ENCODE data around the gene SMARCA5.
"Not testable (repeated sequence)": the region's sequence is repeated elsewhere in the genome, so short reads cannot be mapped to it uniquely, and the experiment has no call there.

SMARCA5 gene

DNA sequence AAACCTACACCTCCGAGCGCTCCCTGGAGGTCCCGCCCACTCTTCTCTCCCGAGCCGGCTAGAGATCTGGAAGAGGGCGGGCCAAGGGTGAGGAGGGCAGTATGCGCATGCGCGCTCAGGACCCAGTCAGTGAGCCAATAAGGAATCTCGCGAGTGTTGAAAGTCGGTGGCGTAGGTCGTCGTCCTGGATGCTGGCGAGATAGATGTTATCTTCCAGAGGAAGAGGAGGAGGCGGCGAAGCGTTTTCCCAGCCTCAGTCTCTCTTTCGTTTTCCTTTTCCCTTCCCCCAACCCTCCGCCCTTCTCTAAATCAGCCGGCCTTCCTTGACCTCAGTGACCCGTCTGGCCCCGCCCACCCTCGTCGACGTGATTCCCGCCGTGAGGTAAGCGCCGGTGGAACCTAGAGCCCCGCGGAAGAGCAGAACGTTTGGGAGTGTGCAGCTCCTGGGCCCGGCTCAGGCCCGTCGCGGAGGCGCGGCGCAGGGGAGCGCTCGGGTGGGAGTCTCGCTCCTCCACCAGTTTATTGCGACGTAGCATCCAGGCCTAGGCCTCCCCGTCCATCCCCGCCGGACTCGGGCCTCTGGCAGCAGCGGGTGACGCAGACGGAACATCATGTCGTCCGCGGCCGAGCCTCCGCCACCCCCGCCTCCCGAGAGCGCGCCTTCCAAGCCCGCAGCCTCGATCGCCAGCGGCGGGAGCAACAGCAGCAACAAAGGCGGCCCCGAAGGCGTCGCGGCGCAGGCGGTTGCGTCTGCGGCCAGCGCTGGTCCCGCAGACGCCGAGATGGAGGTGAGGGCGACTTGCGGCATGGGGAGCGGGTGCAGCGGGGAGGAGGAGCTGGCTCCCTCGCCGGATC is at the start of gene SMARCA5:
Gene SMARCA5, plus strand, starts transcription at position 389 of the 855 bp plus-strand sequence. Its CDS starts 223 bp downstream, at position 612.
- peak; percentile 87 to 95 (median 88) for DNase-seq (ENCODE audit: low read depth in 3 of 3)

DNA sequence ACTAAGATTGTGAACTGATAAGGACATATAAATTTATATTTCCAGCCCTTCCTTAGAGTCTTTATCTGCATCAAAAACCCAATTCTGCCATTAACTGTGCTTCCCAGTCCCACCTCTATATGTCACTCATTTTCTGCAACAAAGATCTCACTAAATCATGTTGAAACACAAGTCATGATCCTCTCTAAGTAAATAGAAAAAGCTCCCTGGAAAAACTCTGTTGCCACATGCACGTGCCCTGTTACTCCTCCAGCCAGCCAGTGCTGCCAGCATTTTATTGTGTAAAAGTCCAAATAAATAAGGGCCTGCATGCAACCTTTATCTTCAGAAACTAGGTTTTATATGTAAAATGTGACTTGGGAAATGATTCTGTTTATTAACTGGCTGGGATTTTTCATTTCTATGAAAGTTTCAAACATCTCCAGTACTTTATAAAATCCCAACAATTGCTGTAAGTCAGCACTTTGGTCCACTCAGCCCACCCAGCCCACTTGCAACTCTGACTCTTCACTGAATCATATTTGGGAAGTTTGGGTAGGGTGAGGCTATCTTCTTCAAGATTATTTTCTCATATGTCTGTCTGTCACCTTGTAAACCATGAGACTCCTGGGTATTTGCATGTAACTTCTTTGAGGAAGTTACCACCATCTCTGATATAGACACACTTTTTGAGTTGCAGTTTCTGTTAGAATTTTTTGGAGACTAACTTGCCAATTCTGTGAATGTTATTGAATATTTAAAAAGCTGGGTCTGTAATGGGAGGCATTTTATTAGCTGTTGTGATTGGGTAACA is 40.0 kb upstream of the SMARCA5 start:
- no peak for DNase-seq (ENCODE audit: low read depth in 3 of 3)

- no peak for DNase-seq (ENCODE audit: low read depth in 3 of 3)
These were observed 36.0 kb upstream of the SMARCA5 start for GRCh38 chr4:143477487-143477886.

DNA sequence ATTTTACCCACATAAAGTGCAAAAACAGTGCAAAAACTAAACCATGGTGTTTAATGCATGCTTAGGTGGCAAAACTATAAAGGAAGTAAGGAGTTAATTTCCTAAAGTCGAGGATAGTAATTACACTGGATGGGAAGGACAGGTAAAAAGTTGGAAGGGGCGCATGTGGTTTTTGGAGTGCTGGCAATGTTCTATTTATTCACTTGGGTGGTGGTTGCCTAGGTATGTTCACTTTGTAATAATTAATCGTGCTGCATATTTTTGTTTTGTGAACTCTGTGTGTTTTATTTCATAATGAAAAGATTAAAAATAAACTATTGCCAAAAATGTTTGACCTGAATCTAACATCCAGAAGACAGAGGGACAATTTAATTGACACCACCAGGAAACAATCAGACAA is 32.1 kb upstream of the SMARCA5 start:
- DNase-seq (ENCODE audit: low read depth in 3 of 3) = no peak

DNA sequence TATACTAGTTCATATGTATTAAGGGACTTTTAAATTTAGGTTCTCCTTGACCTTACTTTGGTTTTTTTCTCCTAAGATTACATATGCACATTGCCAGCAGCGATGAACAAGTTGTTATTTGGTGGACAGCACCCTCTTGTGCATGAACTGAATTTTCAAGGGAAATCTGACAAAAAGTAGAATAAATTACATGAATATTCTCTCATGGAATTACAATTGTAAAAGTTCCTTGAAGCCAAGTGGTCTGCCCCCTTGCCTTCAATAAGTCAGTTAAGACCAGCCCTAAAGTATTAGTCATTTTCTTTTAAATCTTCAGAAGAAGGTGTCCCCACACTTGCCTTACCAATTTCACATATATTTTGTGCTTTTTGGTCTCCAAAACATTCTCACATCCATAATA is 30.7 kb upstream of the SMARCA5 start:
- no peak for DNase-seq (ENCODE audit: low read depth in 3 of 3)

GRCh38 chr4:143486314-143486713 is 27.2 kb upstream of the SMARCA5 start:
- no peak for DNase-seq (ENCODE audit: low read depth in 3 of 3)

DNA sequence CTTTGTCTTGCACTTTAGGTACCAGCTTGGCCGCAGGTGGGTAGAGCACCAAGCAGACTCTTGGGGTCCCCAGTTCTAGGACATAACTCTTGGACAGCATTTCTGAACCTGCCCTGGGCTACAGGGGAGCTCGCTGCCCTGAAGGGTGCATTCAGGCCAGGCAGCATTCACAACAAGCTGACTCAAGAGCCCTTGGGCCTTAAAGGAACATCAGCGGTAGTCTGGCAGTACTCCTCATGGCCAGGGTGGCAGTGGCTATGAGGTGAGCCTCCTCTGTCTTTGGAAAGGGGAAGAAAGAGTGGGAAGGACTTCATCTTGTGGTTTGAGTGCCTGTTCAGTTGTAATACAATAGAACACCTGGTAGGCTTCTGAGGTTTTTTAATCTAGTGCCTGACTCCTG is 24.8 kb upstream of the SMARCA5 start:
- no peak for DNase-seq (ENCODE audit: low read depth in 3 of 3)

DNA sequence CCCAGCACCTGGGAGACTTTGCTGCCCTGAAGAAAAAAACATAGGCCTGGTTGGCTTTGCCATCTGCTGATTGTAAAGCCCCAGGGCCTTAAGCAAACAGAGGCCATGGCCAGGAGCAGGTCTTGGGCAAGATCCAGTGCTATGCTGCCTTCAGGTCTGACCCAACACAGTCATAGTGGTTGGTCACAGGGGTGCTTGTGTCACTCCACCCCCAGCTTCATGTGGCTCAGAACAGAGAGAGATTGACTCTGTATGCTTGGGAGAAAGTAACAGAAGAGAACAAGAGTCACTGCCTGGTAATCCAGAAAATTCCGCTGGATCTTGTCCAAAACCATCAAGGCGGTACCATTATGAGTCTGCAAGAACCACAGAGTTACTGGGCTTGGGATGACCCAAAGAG is 24.4 kb upstream of the SMARCA5 start:
- no peak for DNase-seq (ENCODE audit: low read depth in 3 of 3)

DNA sequence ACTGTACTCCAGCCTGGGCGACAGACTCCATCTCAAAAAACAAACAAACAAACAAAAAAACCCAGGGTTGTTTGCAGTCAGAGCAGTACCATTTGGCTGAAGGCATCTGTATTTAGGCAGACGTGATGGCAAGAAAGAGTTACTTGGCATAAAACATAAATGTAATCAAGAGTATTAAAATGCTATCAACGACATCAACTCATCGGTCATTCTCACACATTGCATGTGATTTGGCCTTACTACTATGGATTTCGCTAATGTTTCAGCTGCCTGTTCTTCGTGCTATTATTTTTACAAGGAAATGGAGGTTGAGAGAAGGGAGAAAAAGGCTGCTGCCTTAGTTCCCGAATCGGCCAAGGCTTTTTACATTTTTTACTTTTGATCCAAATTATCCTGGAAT is 15.5 kb upstream of the SMARCA5 start:
- no peak for DNase-seq (ENCODE audit: low read depth in 3 of 3)

- no peak for DNase-seq (ENCODE audit: low read depth in 3 of 3)
These were observed 11.3 kb upstream of the SMARCA5 start for GRCh38 chr4:143502231-143502630.

DNA sequence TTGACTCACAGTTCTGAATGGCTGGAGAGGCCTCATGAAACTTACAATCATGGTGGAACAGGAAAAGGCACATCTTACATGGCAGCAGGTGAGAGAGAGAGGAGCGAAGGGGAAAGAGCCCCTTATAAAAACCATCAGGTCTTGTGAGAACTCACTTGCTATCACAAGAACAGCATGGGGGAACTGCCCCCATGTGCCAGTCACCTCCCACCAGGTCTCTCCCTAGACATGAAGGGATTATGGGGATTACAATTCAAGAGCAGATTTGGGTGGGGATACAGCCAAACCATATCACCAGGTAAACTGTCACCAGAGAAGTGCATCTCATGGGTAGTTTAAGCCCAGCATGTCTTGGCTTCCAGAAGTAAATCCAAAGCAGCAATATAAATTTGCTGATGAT is 7.5 kb upstream of the SMARCA5 start:
- DNase-seq (ENCODE audit: low read depth in 3 of 3) = no peak

DNA sequence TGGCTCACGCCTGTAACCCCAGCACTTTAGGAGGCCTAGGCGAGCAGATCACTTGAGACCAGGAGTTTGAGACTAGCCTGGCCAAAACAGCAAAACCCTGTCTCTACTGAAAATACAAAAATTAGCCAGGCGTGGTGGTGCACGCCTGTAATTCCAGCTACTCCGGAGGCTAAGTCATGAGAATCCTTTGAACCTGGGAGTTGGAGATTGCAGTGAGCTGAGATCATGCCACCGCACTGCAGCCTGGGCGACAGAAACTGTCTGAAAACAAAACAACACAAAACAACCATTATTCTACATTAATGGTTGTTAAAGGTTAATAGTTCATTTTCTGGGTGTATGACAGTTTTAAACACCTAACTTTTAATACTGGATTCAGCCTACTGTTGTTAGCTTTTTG is 1.6 kb upstream of the SMARCA5 start:
- no peak for DNase-seq (ENCODE audit: low read depth in 3 of 3)

DNA sequence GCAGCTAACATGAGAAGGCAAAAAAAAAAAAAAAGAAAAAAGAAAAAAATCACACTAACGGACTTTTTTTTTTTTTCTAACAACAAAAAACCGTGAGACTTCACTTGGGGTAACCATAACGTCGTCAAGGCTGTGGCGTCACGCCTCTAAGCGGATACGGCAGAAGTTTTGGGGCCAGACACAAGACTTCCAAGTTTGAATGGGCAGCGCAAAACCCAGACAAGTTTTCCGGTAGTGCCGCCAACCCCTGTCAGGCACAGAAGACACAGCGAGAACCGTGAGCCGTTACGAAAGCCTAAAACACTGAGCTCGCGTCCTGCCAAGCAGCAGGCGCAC is 556 bp upstream of the SMARCA5 start:
- no peak for DNase-seq (ENCODE audit: low read depth in 3 of 3)

DNA sequence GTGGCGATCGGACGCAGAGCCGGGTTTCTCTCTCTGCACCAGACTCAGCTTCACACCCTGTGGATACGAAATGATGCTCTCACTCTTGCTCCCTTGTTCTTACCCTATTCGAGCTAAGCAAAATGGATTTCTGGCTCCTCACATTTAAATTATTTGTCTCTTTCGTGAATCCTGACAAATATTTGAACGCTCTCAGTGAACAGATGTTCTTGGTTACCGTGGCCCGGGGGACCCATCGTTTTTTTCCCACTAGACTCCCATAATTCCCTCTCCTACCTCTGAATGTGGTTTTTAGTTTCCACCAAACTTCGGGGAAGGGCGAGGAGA is 630 bp downstream of the SMARCA5 start:
- no peak for DNase-seq (ENCODE audit: low read depth in 3 of 3)

GRCh38 chr4:143514497-143514896 is 995 bp downstream of the SMARCA5 start:
- peak in 1 of 3 experiments; percentile 5 for DNase-seq (ENCODE audit: low read depth in 3 of 3)

GRCh38 chr4:143514901-143515300 is 1.4 kb downstream of the SMARCA5 start:
- DNase-seq (ENCODE audit: low read depth in 3 of 3) = no peak

GRCh38 chr4:143515905-143516304 is 2.4 kb downstream of the SMARCA5 start:
- DNase-seq (ENCODE audit: low read depth in 3 of 3) = no peak

- DNase-seq (ENCODE audit: low read depth in 3 of 3) = no peak
These were observed 4.3 kb downstream of the SMARCA5 start for GRCh38 chr4:143517764-143518163.

GRCh38 chr4:143524211-143524610 is 10.7 kb downstream of the SMARCA5 start:
- DNase-seq (ENCODE audit: low read depth in 3 of 3) = no peak

GRCh38 chr4:143528046-143528445 is 14.5 kb downstream of the SMARCA5 start:
- not testable (repeated sequence) for DNase-seq (ENCODE audit: low read depth in 3 of 3)

DNA sequence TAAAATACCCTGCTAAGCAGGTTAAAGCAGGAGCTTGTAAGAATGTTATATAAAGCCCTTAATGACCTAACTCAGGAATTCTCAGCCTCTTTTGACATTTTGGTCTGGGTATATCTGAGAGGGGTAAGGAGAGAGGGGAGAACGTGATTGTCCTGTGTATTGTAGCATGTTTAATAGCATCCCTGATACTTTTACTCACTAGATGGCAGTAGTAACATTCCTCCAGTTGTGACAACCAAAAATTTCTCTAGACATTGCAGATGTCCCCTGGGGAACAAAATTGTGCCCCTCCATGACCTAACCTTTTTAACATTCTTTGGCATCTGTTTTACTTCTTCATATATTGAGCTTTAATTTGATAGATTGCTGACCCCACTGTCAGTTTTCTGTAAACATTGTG is 17.9 kb downstream of the SMARCA5 start:
- no peak for DNase-seq (ENCODE audit: low read depth in 3 of 3)

DNA sequence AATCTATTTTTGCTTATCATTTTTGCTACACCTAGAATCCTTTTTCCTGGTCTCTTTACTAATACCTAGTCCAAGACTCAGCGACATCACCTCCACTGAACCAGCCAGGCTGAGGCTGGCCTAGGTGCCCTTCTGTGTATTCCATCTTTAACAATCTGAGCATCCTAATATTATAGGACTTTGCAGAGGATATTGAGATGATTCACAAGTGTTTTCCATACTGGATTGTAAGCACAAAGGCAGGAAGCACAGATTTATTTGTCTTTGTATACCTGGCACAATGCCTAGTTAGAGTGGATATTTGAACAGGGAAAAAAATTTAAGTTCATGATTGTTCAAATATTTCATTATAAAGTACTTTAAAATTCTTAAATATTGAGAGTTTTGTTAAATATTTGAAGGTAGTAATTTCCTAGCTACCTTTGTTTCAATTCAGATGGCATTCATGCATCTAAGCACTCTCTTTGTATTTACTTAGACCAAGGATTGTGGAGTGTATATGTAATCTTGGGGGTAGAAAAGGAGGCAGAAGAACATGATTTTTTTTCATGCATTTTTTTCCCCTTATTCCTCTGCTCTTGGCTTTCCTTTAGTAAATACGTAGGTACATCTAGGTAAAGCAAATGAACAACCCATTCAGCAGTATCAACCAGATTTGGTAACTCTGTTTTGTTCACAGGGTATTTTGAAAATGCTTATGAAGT is 18.4 kb downstream of the SMARCA5 start:
- DNase-seq (ENCODE audit: low read depth in 3 of 3) = no peak

All from stimulated activated CD4-positive, alpha-beta T cell treated with anti-CD3 and anti-CD28 coated beads, TNF-alpha, amount 100 ng/mL, for 24 hours (primary cell).